ENCODE results near the gene KLHL26.
"Not testable (repeated sequence)": the region's sequence is repeated elsewhere in the genome, so short reads cannot be mapped to it uniquely, and the experiment has no call there.

The KLHL26 gene, protein sequence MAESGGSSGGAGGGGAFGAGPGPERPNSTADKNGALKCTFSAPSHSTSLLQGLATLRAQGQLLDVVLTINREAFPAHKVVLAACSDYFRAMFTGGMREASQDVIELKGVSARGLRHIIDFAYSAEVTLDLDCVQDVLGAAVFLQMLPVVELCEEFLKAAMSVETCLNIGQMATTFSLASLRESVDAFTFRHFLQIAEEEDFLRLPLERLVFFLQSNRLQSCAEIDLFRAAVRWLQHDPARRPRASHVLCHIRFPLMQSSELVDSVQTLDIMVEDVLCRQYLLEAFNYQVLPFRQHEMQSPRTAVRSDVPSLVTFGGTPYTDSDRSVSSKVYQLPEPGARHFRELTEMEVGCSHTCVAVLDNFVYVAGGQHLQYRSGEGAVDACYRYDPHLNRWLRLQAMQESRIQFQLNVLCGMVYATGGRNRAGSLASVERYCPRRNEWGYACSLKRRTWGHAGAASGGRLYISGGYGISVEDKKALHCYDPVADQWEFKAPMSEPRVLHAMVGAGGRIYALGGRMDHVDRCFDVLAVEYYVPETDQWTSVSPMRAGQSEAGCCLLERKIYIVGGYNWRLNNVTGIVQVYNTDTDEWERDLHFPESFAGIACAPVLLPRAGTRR

DNA sequence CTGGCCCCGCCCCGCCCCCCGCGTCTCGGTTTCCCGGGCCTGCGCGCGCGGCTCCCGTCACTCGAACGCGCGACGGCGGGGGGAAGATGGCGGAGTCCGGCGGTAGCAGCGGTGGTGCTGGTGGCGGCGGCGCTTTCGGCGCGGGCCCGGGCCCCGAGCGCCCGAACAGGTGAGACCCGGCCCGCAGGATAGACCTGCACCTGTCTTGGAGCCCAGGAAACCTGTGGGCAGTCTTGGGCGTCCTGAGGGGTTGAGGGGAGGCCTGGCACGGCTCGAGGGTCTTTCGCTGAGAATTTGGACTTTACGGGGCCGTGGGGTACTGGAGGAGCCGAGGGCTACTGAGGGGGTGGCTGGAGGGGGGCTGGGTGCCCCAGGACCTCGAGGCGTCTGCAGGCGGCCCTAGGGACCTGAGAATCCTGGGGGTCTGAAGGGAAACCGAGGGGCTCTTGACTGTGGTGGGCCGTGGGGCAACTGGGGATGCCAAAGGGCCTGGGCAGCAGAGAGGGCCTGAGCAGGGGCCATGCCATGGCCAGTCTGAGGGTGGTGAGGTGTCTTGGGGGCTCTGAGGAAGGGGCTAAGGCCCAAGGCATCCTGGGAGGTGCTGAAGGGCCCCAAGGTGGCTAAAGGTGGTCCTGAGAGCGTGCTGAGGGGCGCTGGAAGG lies at the start of gene KLHL26:
Gene KLHL26, plus strand, starts transcription at position 60 of the 661 bp plus-strand sequence. Its CDS starts 27 bp downstream, at position 87.
- no peak for DNase-seq

DNA sequence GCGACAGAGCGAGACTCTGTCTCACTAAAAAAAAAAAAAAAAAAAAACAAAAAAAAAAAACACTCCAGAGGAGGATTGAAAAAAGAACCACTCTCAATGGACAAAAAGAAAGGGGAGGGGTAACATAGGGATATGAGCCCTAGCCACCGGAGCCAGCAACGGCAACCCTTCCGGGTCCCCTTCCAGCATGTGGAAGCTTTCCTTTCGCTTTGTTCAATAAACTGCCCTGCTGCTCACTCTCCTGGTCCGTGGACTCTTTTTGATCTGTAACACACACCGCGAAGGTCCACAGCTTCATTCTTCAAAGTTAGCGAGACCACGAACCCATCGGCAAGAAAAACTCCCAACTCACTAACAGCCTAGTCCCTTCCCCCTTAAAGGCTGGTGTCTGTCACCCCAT lies 49.3 kb upstream of the KLHL26 start:
- DNase-seq: no peak

GRCh38 chr19:18587962-18588610 lies 48.7 kb upstream of the KLHL26 start:
- DNase-seq: no peak

DNA sequence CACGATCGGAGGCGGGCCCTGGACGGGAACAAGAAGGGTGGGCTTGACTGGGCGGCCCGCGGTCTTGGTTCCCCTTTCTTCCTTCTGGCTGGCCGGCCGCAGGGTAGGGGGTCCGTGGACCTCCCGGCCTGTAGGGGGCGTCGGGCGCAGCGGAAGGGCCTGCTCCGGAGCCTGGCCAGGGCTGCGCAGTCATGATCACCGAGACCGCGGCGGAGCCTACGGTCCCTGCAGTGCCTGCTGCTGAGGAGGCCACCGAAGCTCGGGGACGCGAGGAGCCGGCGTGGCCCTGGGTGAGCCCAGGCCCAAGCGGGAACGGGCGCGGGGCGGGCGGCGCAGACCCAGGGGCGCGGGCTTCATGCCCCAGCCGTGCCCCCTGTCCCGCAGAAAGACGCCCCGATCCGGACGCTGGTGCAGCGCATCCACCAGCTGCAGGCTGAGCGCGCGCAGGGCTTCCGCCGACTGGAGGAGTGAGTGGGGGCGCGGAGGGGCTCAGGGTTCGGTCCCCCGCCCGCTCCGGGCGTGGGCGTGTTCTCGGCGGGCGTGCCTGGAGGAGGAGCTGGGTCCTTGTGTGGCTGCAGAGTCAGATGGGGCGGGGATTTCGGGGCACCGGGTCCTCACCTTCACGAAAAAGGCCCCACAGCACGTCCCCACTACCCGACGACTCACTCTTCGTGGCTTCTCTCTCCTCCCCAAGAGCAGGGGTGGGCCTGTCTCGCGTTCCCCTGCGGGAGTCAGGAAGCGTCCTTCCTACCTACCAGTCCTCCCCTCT lies 48.0 kb upstream of the KLHL26 start, which contains the start of gene REX1BD:
Gene REX1BD, plus strand, starts transcription at position 188 of the 769 bp plus-strand sequence. Its CDS starts 4 bp downstream, at position 192.
- peak; percentile 56 for DNase-seq

- peak; percentile 75 for DNase-seq
These were observed 47.2 kb upstream of the KLHL26 start for GRCh38 chr19:18589380-18590272.

GRCh38 chr19:18590273-18591272 lies 46.3 kb upstream of the KLHL26 start:
- peak; percentile 84 for DNase-seq

- DNase-seq: no peak
These were observed 45.0 kb upstream of the KLHL26 start for GRCh38 chr19:18591735-18592385.

DNA sequence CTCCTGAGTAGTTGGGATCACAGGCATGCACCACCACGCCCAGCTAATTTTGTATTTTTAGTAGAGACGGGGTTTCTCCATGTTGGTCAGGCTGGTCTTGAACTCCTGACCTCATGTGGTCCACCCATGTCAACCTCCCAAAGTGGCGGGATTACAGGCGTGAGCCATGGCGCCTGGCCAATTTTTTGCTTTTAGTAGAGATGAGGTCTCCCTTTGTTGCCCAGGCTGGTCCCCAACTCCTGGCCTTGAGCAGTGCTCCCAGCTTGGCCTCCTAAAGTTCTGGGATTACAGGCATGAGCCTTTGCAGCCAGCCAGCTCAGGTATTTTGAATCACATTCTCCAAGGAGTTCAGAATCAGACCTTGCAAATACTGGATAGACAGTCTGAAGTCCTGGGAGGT lies 44.1 kb upstream of the KLHL26 start:
- not testable (repeated sequence) for DNase-seq

DNA sequence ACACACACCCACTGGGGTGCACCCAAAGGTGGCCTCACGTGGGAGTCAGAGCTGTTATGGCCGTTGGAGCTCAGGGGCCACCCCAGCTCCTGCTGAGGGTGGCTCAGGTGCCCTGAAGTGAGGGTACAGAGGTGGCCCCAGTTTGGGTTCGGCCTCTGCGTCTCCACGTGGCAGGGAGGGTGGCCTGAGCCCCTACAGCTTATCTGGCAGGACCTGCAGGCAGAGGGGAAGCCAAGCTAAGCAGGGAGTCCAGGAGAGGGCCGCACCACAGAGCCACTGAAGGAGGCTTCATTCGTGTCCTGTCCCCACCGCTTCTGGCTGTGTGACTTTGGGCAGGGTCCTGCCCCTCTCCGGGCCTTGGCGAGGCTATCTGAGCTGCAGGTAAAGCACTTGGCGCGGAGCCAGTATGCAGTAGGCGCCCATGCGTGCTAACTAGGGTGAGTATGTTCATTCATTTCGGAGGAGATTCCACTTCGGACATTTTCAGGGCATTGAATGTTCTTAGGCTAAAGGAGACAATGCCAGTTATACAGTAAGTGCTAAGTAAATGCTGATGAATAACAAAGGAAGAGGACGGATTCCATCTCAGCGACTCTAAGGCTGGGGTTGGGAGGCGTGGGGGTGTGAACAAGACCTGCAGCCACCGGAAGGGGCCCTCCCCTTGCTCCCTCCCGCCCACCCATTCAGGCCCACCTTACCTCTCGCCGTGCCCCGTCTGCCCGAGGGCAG lies 43.3 kb upstream of the KLHL26 start:
- DNase-seq: peak; percentile 29

- peak; percentile 84 for DNase-seq
These were observed 42.6 kb upstream of the KLHL26 start for GRCh38 chr19:18594096-18594823.

DNA sequence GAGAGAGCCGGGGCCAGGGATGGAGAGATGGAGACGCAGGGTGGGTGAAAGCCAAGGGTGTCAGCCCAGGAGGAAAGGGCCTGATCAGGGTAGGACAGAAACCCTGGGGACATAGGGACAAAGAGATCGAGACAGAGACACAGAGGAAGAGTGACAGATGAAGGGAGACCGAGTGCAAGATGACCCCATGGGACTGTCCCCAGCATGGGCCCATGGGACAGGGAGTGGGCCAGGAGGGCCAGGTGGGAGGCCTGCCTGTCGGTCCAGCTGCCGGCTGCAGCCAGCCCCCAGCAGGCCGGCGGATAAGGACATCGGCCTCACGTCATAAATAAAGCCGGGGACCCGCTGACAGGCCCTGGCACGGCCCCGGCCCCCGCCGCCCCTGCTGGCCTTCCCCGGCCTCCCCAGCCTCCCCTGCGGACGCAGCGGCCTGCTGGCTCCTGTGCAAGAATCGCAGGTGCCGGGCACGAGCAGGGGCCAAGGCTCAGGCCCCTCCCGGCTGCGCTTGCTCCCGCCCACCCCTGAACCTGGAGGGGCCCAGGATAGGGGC lies 41.9 kb upstream of the KLHL26 start:
- DNase-seq: no peak

- DNase-seq: no peak
These were observed 41.4 kb upstream of the KLHL26 start for GRCh38 chr19:18595475-18595874.

- DNase-seq: no peak
These were observed 40.1 kb upstream of the KLHL26 start for GRCh38 chr19:18596752-18597157.

DNA sequence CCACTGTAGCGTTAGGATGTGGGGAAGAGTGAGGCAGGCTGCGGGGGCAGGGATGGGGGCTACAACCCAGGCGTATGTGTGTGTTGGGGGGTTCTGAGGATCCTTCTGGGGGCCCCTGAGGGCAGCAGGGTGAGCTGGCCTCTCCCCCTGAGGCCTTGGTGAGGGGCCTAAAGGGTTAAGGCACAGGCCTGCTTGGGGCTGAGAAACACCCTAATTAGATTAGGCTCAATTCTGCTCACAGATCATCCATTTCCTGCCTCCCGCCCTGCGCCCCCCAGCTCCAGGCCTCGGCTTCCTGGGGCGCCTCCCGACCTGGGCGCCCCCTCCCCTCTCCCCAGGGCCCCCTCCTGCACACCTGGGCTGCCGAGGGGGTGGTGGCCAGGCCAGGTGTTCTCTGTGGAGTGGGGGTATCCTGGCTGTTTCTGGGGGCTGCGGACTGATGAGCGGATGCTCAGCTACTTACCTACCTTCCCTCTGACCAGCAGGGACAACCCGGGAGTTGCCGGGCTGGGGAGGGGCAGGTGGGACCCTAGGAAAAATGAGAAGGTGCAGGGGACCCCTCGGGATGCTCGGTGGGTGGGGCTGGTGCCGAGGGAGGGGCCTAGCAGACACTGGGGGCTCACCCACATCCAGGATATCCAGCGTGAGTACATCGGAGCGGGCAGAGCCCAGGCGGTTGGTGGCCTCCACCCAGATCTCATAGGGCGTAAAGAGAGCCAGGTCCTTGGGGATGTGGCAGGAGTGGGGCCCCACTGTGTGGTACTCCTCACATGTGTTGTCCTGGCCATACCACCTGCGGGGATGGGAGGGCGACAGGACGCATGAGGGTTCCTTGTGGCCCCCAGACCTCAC lies 38.8 kb upstream of the KLHL26 start:
- no peak for DNase-seq

DNA sequence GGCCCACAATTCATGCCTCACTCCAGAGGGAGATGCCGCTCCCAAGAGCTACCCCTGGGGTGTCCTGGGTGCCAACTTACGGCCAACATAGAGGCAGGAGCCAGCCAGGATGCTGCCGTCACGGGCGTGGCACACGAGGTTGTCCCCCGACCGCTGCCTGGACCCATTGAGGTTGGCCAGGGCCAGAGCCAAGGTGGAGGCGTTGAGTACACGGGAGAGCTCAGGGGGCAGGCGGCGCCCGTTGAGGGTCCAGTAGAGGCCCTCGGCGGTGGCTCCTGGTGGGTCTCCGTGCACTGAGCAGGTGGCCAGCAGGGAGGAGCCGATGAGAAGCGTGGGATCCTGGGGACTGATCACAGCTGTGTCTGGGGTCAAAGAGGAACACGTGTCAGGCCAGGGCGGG lies 37.3 kb upstream of the KLHL26 start:
- no peak for DNase-seq

- not testable (repeated sequence) for DNase-seq
These were observed 36.0 kb upstream of the KLHL26 start for GRCh38 chr19:18600692-18601397.
